GM18868 (cell line): ENCODE measurements around the gene GRAPL.
"Not testable (repeated sequence)": the region's sequence is repeated elsewhere in the genome, so short reads cannot be mapped to it uniquely, and the experiment has no call there.

ENCODE experiments used
- ATAC-seq: cut with Tn5 transposase; IDR thresholded peaks from one replicate; pipeline ENCODE4 v1.9.1; 2021; ENCODE audit warnings: mild to moderate bottlenecking, moderate library complexity; ENCODE audit not compliant: unreplicated experiment

Gene GRAPL

DNA sequence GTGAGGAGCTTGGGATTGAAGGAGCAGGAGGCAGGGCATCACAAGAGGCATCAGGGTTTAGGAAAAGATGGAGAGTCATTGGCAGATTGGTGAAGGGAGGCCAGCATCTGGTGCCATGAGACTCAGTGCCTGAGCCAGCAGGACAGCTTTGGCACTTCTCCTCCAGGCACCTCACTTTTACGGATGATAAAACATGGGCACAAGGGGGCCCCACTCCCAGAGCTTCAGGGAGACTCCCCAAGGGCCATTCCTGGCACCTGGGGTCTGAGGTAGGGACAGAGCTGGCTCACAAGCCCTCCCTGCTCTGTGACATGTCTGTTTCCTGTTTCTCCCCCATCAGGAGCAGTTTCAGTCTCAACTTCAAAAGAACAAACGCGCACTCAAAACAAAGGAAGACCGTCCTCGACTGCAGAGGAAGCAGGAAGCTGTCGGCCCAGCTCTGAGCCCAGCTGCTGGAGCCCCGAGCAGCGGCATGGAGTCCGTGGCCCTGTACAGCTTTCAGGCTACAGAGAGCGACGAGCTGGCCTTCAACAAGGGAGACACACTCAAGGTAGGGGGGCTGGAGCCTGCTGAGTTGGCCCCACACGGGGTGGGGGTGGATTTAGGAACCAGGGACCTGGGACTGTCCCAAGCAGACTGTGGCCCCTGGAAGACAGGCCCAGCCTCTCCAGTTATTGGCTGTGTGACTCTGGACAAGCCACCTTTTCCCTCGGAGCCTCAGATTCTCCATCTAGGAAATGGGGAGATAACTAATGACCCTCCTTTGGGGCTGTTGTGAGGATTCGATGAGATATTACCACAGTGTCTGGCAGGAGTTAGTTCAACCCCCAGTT is at the start of gene GRAPL:
TSS of gene GRAPL (plus strand) at position 442 of the 833 bp plus-strand sequence. CDS start at position 473, 31 bp downstream.
- ATAC-seq: not testable (repeated sequence)

DNA sequence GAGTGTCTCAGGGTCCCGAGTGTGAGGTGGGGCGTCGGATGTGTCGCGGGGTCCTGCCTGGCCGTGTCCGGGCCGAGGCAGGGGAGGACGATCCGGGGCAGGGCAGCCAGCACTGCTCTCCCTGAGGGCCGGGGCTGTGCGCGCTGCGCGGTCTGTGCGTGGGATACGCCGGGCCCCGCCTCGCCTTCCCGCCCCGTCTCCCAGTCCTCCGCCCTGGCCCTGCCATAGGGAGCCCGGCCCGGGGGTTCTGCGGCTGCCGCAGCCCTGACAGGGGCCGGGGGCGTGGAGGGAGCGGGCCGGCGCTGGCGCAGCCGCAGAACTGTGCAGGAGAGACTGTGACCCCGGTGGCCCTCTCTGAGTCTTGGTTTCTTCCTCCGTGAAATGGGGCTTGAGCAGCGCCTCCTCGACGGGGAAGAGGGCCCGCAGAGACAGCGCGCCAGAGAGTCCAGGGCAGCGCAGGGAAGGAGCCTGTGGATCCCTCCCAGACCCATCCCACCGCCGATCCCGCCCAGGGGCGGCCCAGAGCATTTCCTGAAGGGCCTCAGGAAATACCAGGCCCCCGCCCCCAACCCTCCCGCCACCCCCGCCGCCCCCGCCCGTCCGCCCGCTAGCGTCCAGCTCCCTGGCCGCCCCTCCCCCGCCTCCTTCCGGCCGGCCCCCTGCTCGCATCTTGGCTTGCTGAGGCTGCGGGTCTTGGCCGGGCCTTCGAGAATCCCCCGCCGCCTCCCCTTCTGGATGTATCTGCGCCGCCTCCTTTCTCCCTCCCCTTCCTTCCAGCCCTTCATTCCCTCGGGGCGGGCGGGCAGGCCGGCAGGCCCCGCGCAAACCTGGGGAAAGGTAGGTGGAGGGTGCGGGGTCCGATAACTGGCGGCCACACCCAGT is 38.3 kb upstream of the GRAPL start:
- ATAC-seq: not testable (repeated sequence)

DNA sequence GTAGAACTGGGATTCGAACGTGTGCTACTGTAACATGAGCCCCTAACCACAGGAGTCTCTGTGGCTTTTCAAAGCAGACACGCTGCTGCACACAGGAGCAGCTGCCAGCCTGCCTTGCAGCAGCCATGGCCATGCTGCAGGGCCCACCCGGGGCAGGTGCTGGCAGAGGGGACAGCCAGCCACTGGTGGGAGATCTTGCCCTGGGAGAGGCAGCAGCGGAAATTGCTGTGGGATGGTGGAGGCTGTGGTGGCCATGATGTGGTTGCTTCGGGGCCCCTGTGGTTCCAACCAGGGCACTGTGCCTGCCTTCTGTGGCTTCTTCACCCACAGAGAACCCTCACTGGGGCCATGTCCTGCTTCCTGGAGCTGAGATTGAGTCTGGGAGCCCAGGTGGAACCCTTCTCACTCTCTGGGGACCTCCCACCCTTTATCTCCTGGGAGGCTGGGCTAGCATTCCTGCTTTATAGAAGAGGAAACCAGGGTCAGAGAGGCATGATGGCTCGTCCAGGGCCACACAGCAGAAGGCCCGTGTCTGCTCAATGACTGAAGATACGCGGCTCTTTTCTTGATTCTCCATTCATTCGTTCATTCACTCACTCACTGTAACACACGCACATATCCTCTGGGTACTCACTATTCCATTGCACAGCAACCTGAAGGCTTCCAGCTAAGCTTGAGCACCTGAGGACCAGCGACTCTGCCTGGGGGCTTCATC is 37.2 kb upstream of the GRAPL start:
- ATAC-seq: peak; percentile 50

DNA sequence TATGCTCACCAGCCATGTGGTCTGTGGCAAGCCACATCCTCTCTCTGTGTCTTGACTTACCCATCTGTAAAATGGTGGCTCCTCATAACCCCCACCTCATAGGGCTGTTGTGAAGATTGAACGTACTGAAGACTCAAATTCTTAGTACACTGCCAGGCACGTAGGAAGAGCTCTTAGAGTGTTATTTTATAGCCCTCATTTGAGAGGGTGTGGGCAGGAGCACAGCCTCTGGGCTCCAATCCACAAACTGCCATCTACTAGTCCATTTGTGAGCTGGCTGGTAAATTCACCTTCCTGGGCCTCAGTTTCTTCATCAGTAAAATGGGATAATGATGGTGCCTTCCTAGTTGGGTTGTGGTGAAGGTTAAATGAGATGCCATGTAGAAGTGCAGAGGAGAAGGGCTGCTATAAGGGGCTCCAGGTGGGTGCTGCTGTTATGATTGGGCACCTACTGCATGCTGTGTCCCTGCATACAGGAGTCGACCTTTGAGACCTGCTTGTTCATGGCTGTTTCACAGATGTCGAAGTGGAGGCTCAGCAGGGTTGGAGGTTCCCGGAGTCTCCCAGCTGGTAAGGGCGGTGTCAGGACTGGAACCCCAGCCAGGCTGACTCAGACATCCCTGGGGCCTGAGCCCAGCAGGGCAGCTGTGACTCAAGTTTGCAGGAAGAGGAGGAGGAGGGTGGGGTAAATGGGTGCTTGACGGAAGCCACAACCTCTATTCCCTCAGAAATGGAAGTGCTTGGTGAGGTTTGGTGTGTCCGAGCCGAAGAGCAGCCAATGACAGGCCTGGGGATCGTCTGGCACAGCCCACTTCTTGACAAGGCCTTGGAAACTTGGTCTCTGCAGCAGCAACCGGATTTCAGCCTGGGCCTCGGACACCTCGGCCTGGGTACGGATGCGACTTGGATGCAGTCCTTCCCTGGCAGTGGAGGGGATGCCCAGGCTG is 34.4 kb upstream of the GRAPL start:
- ATAC-seq: not testable (repeated sequence)

DNA sequence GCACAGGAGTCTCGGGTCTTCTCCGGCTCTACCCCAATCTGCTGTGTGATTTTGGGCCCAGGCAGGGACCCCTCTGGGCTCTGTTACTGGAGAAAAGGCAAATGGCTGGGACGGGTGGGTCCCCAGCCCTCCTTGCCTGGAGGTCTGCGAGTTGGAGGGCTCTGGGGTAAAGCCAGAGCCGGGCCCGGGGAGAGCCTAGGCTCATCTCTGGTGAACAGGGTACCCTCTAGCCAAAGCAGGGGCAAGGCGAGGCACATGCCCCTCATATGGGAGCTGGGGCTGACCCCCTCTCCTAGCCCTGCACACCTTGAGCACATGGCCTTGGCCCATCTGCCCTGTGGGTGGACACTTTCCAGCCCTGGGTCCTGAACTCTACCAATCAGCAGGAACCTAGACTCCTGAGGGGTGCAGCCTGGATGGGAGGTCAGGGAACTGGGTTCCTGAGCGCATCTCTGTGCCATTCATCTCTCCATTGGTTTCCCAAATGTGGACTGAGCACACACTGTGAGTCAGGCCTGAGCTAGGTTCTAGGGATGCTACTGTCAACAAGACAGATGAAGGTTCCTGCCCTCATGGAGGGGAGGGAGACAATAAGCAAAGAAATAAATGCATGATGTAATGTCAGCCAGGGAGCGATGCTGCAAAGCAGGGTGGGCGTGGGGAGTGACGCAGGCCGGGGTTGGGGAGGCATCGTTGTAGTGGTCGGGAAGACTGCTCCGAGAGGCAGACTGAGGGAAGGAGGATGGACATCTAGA is 33.5 kb upstream of the GRAPL start:
- ATAC-seq: not testable (repeated sequence)

DNA sequence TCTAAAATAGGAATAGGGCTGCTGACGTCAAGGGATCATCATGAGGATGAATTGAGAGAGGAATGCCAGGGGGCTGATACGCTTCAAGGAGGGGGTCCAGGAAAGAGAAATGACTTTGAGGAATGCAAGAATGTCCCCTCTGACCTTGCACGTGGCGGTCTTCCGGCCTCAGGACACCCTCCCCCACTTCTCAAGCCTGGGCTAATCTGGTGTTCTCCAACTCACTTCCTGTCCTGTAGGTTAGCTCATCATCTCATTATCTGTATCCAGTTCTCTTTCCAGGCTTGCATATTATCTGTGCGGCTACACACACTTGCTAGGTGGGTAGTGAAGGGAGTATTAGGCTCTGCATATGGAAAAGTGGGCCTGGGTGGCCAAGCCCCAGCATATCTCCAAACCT is 18.9 kb upstream of the GRAPL start:
- ATAC-seq: not testable (repeated sequence)

DNA sequence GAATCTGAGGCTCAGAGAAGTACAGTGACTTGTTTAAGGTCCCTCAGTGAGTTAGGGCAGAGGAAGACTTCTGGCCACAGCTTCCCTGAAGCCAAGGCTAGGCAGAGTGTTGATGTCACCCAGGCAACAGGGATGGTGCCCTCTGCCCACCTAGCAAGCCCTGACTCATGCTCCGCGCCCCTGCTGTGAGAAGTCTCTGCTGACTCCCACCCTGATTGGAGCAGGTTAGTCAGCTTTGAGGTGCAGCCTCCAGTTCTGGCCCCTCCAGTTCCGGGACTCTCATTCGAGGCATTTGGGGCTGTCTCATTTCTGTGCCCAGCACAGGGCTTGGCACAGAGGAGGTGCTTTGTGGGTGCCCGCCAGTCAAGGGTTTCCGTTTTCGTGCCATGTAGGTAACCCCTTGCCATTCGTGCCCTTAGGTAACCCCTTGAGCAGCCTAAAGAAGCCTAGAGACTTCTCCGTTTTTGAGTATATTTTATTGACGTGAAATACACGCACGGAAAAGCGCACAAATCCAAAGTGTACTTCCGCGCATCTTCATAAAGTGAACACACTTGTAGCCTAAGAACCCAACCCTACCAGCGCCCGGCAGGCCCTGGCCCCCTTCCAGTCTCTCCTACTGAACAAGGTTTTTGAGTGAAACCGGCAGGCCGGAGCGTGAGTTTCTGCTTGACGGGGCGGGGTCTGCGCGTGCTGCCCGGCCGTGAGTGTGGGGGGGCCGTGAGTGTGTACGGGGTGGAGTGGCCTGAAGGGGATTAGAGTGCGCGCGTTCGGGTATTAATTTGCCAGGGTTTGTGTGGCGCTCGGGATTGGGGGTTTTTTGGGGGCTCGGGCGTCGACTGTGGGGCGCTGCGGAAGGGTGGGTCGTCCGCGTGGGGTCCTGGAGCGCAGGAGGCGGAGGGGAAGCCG is 16.9 kb upstream of the GRAPL start:
- peak; percentile 39 for ATAC-seq

DNA sequence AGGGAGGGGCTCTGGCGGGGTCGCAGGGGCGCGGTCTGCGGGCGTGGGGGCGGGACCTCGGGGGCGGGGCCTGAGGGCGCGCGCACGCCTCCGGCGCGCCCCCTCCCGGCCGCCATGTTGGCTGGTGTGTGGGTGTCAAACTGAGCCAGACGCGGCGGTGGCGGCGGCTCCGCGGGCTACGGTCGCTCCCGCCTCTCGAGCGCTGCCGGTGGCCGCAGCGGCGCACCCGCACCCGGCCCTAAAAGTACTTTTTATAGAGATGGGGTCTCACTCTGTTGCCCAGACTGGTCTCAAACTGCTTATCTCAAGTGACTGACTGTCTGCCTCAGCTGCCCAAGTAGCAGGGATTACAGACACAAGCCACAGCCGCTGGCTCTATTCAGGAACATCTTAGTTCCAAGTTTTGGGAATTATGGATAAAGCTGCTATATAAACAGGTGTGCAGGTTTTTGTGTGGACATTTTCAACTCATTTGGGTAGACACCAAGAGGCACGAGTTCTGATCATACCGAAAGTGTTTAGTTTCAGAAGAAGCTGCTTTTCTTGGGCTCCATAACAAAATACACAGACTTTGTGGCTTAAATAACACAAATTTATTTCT is 16.2 kb upstream of the GRAPL start:
- ATAC-seq: peak; percentile 73

DNA sequence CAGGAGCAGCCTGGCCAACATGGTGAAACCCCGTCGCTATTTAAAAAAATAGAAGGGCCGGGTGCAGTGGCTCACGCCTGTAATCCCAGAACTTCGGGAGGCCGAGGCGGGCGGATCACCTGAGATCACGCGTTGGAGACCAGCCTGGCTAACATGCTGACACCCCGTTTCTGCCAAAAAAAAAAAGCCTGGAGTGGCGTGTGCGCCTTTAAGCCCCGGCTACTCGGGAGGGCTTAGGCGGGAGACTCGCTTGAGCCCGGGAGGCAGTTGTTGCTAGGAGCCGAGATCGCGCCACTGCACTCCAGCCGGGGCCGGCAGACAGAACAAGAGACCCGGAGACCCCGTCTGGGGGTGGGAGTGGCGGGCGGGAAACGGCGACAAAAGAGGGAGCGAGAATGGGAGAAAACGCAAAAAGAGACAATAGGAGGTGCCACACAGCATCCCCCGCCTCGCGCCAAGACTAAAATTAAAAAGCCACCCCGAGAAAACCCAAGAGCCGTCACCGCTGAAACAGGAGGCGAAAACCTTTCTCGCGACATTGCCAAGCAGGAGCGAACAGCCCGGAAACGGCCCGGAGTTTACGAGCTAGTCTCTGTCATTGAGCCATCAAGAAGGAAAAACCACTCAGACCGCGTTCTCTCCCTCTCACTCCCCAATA is 15.5 kb upstream of the GRAPL start:
- ATAC-seq: not testable (repeated sequence)

DNA sequence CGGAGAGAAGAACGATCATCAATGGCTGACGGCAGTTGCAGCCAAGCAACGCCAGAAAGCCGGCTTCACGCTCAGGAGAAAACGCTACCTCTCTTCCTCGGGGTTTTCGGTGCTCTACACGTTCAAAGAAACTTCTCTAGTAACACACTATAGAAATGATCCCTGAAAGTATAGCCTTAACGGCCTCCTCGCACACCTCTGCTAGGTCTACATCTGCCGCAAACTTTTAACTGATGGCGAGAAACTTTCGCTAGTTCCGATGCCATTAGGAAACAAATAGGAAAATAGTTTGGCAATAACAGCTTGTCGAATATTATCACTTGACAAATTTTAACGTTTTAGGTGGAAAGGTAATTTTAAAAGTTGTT is 14.9 kb upstream of the GRAPL start:
- ATAC-seq: not testable (repeated sequence)

DNA sequence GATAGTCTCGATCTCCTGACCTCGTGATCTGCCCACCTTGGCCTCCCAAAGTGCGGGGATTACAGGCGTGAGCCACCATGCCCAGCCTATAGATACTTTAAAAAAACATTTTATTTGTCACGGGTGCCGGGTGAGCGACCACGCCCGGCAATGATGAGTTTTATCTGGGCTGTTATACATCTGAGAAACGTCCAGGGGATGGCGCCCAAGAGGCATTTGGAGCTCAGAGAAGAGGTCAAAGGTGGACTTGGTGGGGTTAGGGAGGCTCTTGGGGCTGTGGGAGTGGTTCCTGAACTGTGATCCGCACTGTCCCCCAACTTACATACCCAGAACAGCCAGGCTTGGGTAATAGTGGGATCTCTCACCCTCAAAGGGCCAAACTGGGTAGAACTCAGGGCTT is 8.7 kb upstream of the GRAPL start:
- not testable (repeated sequence) for ATAC-seq

DNA sequence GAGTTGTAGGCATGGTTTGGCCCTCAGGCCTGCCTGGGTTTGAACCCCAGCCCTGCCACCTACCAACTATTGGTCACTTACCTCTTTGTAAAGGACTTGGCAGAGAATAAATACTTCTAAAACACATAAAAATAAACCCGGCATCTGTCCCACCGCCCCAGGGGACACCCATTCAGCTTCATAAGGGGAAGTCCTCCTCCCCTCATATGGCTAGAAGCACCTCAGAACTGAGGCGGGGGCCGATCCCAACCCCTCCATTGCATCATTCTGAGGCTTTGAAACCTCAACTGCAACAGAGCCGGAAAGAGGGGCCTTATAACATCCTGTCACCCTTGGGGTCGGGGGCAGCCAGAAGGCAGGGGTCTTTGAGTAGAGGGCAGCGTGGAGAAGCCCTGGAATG is 2.1 kb upstream of the GRAPL start:
- not testable (repeated sequence) for ATAC-seq

DNA sequence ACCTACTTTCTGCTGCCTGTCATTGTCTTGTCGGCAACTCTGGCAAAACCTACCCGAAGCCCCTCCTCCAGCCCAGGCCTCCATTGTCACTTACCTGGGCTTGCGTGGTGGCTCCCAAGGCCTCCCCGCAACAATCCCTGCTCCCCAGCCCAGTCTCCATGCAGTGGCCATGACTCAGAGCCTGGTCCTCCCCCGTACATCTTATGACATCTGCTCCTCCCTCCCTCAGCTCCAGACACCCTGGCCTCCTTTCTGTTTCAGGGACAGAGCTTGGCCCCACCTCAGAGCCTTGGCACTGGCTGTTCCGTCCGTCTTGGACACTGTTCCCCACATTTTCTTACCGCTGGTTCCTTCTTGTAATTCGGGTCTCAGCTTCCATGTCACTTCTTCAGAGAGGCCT is 2.1 kb downstream of the GRAPL start:
- not testable (repeated sequence) for ATAC-seq

DNA sequence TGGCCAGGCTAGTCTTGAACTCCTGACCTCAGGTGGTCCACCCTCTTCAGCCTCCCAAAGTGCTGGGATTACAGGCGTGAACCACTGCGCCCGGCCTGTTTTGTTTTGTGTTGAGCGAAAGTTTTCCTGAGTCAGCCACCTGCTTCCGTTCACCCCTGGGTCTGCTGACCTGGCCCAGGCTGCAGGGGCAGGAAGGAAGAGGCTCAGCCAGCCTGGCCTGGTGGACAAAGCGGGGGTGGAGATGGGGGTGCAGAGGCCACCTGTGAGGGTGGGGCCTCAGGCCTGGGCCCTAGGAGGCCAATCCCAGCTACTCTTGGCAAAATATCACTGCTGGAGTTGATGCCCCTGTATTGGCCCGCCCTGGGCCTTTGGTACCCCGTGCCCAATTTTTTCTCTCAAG is 3.7 kb downstream of the GRAPL start:
- not testable (repeated sequence) for ATAC-seq

DNA sequence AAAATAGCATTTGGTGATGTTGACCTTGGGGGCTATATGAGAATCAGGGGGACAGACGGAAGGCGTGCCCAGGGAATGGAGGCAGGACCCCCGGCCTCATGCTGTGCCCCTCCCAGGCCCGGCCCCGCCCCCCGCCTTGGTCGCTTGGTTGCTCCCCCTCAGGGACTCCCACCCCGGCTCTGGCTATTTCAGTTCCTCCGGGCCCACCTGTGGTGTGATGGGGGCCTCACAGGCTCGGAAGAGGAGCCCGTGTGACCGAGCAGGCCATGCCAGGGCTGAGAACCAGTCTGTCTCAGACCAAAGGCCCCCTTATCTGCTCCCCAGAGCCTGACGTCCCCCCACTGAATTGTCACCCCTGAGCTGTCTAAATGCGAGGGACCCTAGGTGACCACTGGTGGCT is 4.4 kb downstream of the GRAPL start:
- ATAC-seq: not testable (repeated sequence)

DNA sequence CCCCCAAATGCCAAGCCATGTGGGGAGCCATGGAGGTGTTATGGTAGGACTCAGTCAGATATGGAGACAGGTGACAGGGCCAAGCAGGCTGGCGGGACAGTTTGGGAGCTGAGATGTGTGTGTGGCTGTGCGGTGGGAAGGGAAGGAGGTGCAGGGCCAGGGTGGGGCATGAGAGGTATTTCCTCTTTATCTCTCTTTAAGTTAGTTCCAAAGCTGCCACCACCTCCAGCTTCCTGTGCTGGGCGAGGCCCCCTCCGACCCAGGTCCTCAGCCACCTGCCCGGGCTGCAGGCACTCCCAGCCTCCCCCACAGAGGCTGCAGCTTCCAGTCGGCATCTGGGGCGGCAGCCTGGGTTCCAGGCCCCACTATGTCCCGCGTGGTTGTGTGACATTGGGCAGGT is 6.4 kb downstream of the GRAPL start:
- not testable (repeated sequence) for ATAC-seq

DNA sequence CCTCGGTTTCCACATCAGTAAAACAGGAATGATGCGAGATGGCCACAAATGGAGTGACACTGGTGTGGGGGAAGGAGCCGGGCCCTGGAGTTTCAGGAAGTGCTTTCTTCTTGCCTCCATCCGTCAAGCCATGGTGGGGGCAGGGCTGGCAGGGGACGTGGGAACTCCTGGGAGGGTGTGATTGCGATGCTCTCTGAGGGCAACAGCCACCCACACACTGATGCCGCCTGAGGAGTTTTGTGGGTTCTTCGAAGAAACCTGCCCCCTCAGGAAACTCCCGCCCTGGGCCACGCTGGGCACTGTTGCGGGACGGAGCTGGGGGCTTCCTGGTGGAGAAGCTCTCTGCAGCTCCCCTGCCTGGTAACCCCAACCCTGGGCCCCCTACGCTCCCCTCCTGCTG is 8.0 kb downstream of the GRAPL start:
- ATAC-seq: peak; percentile 30
